ENCODE data around the gene HNRNPH3.

The HNRNPH3 gene

GRCh38 chr10:68330852-68331454 lies 911 bp upstream of the HNRNPH3 start:
- DNase-seq (ENCODE audit: low read depth in 2 of 2), result peak; percentile 4 to 13

GRCh38 chr10:68332259-68333057 lies 594 bp downstream of the HNRNPH3 start, which contains the start of gene PBLD:
TSS of gene PBLD (minus strand) at chr10:68332928. CDS start at chr10:68306844, 26,084 bp downstream.
- DNase-seq (ENCODE audit: low read depth in 2 of 2), result peak; percentile 41 to 45

DNA sequence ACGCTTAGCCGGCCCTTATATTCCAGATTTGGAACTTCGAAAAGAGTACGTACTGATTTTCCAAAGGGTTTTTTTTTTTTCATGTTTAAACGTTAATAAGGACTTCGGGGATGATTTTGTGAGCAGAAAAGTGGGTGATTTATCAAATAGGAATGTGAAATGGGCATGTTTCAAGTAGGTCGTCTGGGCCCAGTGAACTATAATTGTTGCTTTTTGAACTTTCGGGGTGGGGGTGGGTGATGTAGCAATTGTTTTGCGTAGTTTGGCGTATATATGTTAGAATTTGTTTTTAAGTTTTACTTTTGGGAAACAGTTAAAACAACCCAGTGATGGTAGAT lies 1.2 kb downstream of the HNRNPH3 start:
- no peak for DNase-seq (ENCODE audit: low read depth in 2 of 2)

GRCh38 chr10:68333440-68334431 lies 1.9 kb downstream of the HNRNPH3 start:
- no peak for DNase-seq (ENCODE audit: low read depth in 2 of 2)

DNA sequence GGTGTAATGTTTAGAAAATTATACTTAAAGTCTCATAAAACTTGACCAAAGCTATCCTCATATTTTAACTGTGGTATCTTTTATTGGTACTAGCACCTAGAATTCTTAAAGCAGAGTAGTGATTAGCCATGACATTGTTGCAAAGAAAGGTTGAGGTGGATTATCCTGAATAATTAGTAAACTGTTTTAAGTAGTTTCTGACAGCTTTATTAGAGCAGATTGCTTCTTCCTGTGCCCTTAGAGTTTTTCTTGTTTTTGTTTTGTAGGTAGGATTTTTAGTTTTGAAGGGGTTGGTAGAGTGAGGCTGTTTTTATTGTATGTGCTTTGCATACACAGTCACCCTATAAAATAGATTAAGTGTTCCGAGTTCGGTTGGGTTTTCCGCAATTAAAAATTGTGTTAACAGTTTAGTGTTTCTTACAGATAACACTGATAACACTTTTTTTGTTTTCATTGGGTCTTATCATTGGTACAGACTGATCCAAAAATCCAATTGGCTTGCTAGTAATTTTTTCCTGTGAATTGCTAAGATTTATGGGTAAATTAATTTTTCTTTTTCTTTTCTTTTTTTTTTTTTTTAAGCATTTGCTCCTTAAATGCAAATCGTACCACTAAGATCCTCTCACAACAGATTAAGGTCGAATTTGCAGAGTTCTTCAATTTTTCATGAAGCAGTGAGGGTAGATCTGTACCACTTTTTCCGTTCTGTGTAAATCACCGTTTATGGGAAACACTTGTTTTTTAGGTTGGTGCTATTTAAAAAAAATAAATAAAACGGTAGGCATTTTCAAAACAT lies 3.0 kb downstream of the HNRNPH3 start:
- no peak for DNase-seq (ENCODE audit: low read depth in 2 of 2)

DNA sequence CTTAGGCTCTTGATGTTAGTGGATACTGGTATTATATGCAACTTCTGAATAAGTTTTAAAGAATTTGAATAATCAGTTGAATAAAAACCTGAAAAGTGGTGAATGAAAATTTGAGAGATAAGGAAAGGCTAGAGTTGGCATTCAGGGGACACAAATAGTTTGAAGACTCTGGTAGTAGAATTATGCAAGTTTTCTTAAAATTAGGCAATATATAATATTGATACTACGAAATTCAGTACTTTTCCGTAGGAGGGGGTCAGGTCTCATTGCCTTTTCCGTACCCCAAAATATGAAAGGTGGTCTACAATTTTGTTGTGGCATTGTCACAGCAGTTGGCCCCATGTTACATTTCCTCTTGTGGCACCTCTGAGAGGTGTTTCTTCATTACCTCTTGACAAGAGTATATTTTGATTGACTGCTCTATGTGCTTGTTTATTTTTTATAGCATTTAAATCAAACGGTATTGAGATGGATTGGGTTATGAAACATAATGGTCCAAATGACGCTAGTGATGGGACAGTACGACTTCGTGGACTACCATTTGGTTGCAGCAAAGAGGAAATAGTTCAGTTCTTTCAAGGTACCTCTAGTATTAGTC lies 5.0 kb downstream of the HNRNPH3 start:
- no peak for DNase-seq (ENCODE audit: low read depth in 2 of 2)

- DNase-seq (ENCODE audit: low read depth in 2 of 2), result no peak
Measured at GRCh38 chr10:68340358-68341080, 8.7 kb downstream of the HNRNPH3 start.

GRCh38 chr10:68342909-68343516 lies 11.1 kb downstream of the HNRNPH3 start:
- no peak for DNase-seq (ENCODE audit: low read depth in 2 of 2)

DNA sequence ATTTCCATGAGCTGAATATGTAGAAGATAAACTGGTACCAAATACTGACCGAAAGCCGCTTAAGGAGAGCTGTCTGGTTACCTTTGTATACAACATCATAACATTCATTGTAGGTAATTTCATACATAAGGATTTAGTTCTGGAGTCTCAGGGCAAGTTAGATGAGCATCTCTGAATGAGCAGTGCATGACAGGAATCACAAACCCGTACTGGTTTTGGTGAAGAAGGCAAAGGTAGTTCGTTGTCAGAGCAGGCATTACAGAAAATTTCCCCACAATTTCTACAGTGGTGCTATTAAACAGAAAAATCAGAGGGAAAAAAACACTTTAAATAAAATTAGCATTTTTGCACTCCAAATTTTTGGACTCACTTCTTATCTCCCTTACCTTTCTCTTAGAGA lies 13.8 kb downstream of the HNRNPH3 start:
- DNase-seq (ENCODE audit: low read depth in 2 of 2), result no peak

DNA sequence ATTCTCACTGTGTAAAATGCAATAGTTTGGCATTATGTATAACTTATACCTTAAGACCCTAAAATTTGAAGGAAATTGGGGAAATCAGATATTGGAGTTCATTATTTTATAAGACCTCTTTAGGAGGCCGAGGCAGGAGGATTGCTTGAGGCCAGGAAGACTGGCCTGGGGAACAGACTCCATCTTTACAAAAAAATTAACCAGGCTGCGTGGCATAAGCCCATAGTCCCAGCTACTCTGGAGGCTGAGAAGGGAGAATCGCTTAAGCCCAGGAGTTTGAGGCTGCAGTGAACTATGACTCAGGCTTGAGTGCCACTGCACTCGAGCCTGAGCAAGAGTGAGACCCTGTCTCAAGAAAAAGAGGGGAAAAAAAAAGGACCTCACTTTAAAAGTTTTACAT lies 14.9 kb downstream of the HNRNPH3 start:
- no peak for DNase-seq (ENCODE audit: low read depth in 2 of 2)

DNA sequence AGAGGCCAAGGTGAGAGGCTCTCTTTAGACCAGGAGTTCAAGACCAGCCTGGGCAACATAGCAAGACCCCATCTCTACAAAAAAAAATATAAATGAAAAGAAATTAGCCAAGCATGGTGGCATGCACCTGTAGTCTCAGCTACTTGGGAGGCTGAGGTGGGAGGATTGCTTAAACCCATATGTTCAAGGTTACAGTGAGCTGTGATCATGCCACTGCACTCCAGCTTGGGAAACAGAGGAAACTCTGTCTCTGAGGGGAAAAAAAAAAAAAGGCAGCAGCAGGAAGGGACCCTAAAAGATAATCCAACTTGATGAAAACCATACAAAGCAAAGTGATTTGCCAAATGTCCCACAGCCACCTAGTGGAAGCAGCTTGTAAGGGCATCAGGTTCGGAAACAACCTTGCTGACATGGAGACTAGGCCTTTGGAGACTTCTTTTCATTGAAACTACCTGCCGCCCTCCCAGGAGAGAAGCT lies 16.4 kb downstream of the HNRNPH3 start:
- peak; percentile 13 to 15 for DNase-seq (ENCODE audit: low read depth in 2 of 2)

- no peak for DNase-seq (ENCODE audit: low read depth in 2 of 2)
Measured at GRCh38 chr10:68353537-68353936, 21.7 kb downstream of the HNRNPH3 start.

GRCh38 chr10:68359189-68359588 lies 27.3 kb downstream of the HNRNPH3 start:
- DNase-seq (ENCODE audit: low read depth in 2 of 2), result no peak

GRCh38 chr10:68362590-68362989 lies 30.7 kb downstream of the HNRNPH3 start:
- no peak for DNase-seq (ENCODE audit: low read depth in 2 of 2)

DNA sequence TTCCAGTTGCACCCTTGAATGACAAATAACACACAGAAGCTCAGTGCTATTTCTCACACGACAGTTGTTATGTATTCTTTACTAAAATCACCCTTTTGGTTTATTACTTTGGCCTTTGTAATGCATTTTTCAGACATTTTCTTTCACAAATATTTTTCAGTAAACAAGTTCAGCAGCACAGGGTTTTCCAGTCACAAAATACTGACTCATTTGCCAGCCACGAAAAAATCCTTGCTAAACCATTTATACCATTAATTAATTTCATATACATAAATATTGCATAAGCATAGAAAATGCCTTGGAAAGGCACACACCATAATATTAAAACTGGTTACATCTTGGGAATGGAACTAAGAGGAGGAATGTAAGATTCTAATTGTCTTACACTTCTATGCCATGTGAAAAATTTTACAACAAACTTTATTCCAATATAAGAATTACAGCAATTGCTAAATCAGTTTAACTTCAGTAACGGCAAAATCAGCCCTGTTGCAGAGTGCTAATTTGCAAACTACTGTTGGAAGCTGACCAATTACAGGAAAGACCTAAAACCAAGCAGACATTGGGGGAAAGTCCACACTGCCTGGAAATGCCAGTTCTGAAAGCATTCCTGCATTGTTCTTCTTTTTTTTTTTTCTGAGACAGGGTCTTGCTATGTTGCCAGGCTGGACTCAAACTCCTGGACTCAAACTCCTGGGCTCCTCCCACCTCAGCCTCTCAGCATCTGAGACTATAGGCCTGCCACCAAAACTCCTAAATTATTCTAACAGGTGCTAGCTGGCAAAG lies 32.4 kb downstream of the HNRNPH3 start:
- DNase-seq (ENCODE audit: low read depth in 2 of 2), result no peak

DNA sequence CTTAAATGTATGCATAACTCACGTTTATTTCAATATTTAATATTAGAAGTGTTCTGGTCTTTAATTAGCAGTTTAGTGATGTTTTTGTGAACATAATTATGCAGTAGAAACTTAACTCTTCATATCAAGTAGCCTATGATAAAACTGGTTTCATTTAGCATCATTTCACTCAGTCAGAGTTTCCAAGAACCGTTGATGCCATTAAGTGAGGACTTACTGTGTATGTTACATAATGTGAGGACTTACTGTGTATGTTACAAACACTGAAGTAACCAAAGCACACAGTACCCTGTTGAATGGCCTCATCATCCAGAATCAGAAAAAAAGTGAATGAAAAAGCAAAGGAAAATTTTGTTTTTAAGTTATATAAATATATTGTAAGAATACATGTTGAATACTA lies 33.7 kb downstream of the HNRNPH3 start:
- no peak for DNase-seq (ENCODE audit: low read depth in 2 of 2)

DNA sequence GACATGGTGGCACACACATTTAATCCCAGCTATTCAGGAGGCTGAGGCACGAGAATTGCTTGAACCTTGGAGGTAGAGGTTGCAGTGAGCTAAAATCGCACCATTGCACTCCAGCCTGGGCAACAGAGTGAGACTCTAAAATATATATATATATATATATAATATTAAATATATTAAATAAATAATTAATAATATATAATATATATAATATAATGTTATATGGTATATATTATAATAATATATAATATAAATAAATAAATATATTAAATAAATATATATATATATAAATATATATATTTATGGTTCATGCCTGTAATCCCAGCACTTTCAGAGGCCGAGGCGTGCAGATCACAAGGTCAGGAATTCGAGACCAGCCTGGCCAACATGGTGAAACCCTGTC lies 34.7 kb downstream of the HNRNPH3 start:
- DNase-seq (ENCODE audit: low read depth in 2 of 2), result no peak

- no peak for DNase-seq (ENCODE audit: low read depth in 2 of 2)
Measured at GRCh38 chr10:68367121-68367520, 35.3 kb downstream of the HNRNPH3 start.

GRCh38 chr10:68371604-68372003 lies 39.7 kb downstream of the HNRNPH3 start:
- DNase-seq (ENCODE audit: low read depth in 2 of 2), result no peak
